G401 (cell line): ENCODE data around the gene STIM2. TPM values are rescaled to one million over a fixed set of nuclear protein-coding genes. Genes with fewer than 3 reads are reported as not detected.

ENCODE experiments used
- DNase-seq: peaks from one replicate; pipeline ENCODE4 v3.0.0-alpha.2; 2015; ENCODE audit warnings: low spot score
- in situ Hi-C: cut with HindIII; loops from 2 replicates; pipeline ENCODE4 v1.10.0; 2016; ENCODE audit warnings: low sequenced_read_pairs, mixed read lengths
- total RNA-seq: library from RNA; depleted of rRNA; stranded (reverse); fragments of >200 nt; shearing (Covaris generic); gene quantifications from 2 replicates; pipeline ENCODE4 v1.2.3, GENCODE V29; 2014

STIM2 gene
- total RNA-seq, 1 experiment from 2014 or later: 27.4 TPM

GRCh38 chr4:26830701-26831100, 29.9 kb upstream of the STIM2 start:
- in situ Hi-C loops: no loop called here
- DNase-seq: no peak

- DNase-seq: no peak
- in situ Hi-C loops: no loop called here
Observed at GRCh38 chr4:26836539-26836938, 24.1 kb upstream of the STIM2 start.

- no peak for DNase-seq
- in situ Hi-C loops: no loop called here
Observed at GRCh38 chr4:26837993-26838842, 22.4 kb upstream of the STIM2 start.

- DNase-seq: no peak
- in situ Hi-C loops: no loop called here
Observed at GRCh38 chr4:26839016-26839415, 21.6 kb upstream of the STIM2 start.

GRCh38 chr4:26839534-26839951, 21.1 kb upstream of the STIM2 start:
- in situ Hi-C loops: no loop called here
- DNase-seq: no peak

GRCh38 chr4:26840786-26841185, 19.9 kb upstream of the STIM2 start:
- in situ Hi-C loops: no loop called here
- no peak for DNase-seq

GRCh38 chr4:26842911-26843310, 17.7 kb upstream of the STIM2 start:
- no peak for DNase-seq
- in situ Hi-C loops: no loop called here

- no peak for DNase-seq
- in situ Hi-C loops: no loop called here
Observed at GRCh38 chr4:26850528-26850927, 10.1 kb upstream of the STIM2 start.

GRCh38 chr4:26851129-26851528, 9.5 kb upstream of the STIM2 start:
- in situ Hi-C loops: no loop called here
- DNase-seq: no peak

GRCh38 chr4:26854701-26855100, 5.9 kb upstream of the STIM2 start:
- in situ Hi-C loops: no loop called here
- DNase-seq: peak; percentile 14

- in situ Hi-C loops: no loop called here
Observed at GRCh38 chr4:26856906-26857277, 3.7 kb upstream of the STIM2 start.

GRCh38 chr4:26857278-26858034, 3.2 kb upstream of the STIM2 start:
- DNase-seq: peak; percentile 75
- in situ Hi-C loops: no loop called here

More at GRCh38 chr4:26856906-26857277, 3.7 kb upstream of the STIM2 start:
- peak; percentile 51 for DNase-seq

- DNase-seq: peak; percentile 33
- in situ Hi-C loops: no loop called here
Observed at GRCh38 chr4:26858035-26858918, 2.4 kb upstream of the STIM2 start.

GRCh38 chr4:26858947-26859401, 1.7 kb upstream of the STIM2 start:
- in situ Hi-C loops: no loop called here
- no peak for DNase-seq

GRCh38 chr4:26859762-26860156, 882 bp upstream of the STIM2 start:
- in situ Hi-C loops: no loop called here
- no peak for DNase-seq

- no peak for DNase-seq
- in situ Hi-C loops: no loop called here
Observed at GRCh38 chr4:26860922-26861433, 337 bp downstream of the STIM2 start.

GRCh38 chr4:26861434-26862186, 969 bp downstream of the STIM2 start:
- in situ Hi-C loops: no loop called here
- DNase-seq: peak; percentile 65

- in situ Hi-C loops: no loop called here
Observed at GRCh38 chr4:26862381-26862915, 1.8 kb downstream of the STIM2 start.

More at GRCh38 chr4:26862381-26862915, 1.8 kb downstream of the STIM2 start:
- no peak for DNase-seq
